ENCODE data around the gene LRFN2. TPM values are rescaled to one million over a fixed set of nuclear protein-coding genes. Genes with fewer than 3 reads are reported as not detected.
A peak's percentile ranks its signal among the peaks of the same experiment; 100 is the strongest.

The LRFN2 gene
- total and polyA plus RNA-seq, 4 donors, result 0.01 to 0.06 TPM; not detected in 2

DNA sequence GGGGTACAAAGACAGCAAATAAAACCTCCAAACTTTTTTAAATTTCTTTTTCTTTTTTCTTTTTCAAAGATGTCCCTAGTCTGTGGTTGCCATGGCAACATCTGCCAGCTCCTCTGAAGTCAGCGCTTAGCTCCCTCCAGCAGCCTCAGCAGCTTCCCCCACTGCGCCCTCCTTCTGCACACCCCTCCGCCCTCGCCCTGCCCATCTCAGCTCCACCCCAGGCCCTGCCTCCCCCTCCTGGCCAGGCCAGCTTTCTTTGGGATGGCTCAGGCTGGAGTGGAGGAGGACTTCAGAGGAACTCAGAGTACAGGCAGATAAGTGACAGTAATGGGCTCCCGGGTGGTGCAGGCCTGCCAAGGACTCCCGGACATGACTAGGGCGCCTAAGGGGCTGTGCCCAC is 104.6 kb downstream of the LRFN2 start:
- H3K4me1 ChIP-seq (ENCODE audit: control insufficient read depth in 5 of 5, insufficient read depth in 5 of 5, low read length in 5 of 5), result peaks cover 0 to 9% (median 0%) of the 10 kb centered on the region in 5 donors
- no peak overlapping the region for H3K27ac ChIP-seq (ENCODE audit: low read depth in 1 of 2, low read length in 1 of 2)
- DNase-seq (peak; percentile 37 to 44 (median 40)), ATAC-seq (ENCODE audit: insufficient read depth, low FRiP score) (no peak)
- no peaks in the 10 kb centered on the region for H3K36me3 ChIP-seq (ENCODE audit: control insufficient read depth in 4 of 4, insufficient read depth in 4 of 4, low read length in 4 of 4)
- no peak overlapping the region for H3K4me3 ChIP-seq
- TF ChIP-seq, protein P1, sequence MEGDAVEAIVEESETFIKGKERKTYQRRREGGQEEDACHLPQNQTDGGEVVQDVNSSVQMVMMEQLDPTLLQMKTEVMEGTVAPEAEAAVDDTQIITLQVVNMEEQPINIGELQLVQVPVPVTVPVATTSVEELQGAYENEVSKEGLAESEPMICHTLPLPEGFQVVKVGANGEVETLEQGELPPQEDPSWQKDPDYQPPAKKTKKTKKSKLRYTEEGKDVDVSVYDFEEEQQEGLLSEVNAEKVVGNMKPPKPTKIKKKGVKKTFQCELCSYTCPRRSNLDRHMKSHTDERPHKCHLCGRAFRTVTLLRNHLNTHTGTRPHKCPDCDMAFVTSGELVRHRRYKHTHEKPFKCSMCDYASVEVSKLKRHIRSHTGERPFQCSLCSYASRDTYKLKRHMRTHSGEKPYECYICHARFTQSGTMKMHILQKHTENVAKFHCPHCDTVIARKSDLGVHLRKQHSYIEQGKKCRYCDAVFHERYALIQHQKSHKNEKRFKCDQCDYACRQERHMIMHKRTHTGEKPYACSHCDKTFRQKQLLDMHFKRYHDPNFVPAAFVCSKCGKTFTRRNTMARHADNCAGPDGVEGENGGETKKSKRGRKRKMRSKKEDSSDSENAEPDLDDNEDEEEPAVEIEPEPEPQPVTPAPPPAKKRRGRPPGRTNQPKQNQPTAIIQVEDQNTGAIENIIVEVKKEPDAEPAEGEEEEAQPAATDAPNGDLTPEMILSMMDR (IDR thresholded peaks at IDR 0.05; ENCODE audit: control extremely low read depth, extremely low read depth), result no peak
- no peaks in the 10 kb centered on the region for H3K27me3 ChIP-seq (ENCODE audit: control insufficient read depth in 3 of 3, insufficient read depth in 3 of 3, low read length in 2 of 3)
- no peak overlapping the region for H3K9ac ChIP-seq (ENCODE audit: insufficient read depth in 1 of 2, low read length in 2 of 2)
- no peaks in the 10 kb centered on the region for H3K9me3 ChIP-seq (ENCODE audit: control insufficient read depth in 4 of 4, insufficient read depth in 3 of 4, low read length in 3 of 4)
- 63 to 77% methylated on average over 7 of the region's 7 CpGs for WGBS, 2 donors

DNA sequence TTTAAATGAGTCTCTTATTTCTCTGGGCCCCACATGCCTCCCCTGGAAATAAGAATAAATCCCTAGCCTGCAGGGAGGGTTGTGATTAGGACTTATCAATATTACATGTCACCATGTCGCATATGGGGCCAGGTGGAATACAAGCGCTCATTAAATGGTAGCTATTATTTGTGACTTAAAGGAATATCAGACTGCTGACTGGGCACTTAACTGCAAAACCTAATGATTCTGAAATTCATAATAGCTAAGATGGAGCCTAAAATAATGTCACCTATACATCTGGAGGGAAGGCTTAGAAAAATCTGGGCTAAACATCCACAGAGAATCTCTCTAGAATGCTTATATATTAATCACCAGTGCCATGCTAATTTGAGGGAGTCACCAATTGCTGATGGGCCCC is 106.5 kb downstream of the LRFN2 start:
- DNase-seq (no peak), ATAC-seq (ENCODE audit: insufficient read depth, low FRiP score) (no peak)
- TF ChIP-seq, protein P1 (IDR thresholded peaks at IDR 0.05; ENCODE audit: control extremely low read depth, extremely low read depth), result no peak
- Histone ChIP-seq H3K4me3 (no peak overlapping the region), H3K27me3 (ENCODE audit: control insufficient read depth in 3 of 3, insufficient read depth in 3 of 3, low read length in 2 of 3) (no peaks in the 10 kb centered on the region), H3K27ac (ENCODE audit: low read depth in 1 of 2, low read length in 1 of 2) (no peak overlapping the region), H3K9ac (ENCODE audit: insufficient read depth in 1 of 2, low read length in 2 of 2) (no peak overlapping the region), H3K9me3 (ENCODE audit: control insufficient read depth in 4 of 4, insufficient read depth in 3 of 4, low read length in 3 of 4) (no peaks in the 10 kb centered on the region), H3K36me3 (ENCODE audit: control insufficient read depth in 4 of 4, insufficient read depth in 4 of 4, low read length in 4 of 4) (no peaks in the 10 kb centered on the region), H3K4me1 (ENCODE audit: control insufficient read depth in 5 of 5, insufficient read depth in 5 of 5, low read length in 5 of 5) (peaks cover 0 to 13% (median 0%) of the 10 kb centered on the region in 5 donors)
- 95 to 98% methylated on average over 2 of the region's 2 CpGs for WGBS, 2 donors

DNA sequence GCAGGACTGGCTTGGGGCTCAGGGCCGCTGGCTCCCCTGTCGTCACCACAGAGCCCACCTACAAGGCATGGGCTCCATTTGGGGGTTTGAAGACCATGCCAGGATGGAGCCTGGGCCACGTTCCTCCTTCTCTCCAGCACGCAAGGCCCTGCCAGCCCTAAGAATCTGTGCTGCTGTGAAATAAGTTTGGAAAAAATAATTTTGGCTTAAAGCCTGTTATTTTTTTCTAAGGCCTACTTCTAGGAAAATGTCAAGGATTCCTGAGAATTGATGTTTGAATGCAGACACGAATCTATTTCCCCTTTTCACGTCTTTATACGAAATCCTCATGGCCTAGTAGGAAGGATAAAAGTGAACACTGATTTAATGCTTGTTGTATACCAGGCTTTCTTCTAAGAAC is 107.5 kb downstream of the LRFN2 start:
- Histone ChIP-seq H3K27me3 (ENCODE audit: control insufficient read depth in 3 of 3, insufficient read depth in 3 of 3, low read length in 2 of 3) (no peaks in the 10 kb centered on the region), H3K9me3 (ENCODE audit: control insufficient read depth in 4 of 4, insufficient read depth in 3 of 4, low read length in 3 of 4) (no peaks in the 10 kb centered on the region), H3K4me3 (no peak overlapping the region), H3K27ac (ENCODE audit: low read depth in 1 of 2, low read length in 1 of 2) (no peak overlapping the region), H3K4me1 (ENCODE audit: control insufficient read depth in 5 of 5, insufficient read depth in 5 of 5, low read length in 5 of 5) (peaks cover 0 to 8% (median 0%) of the 10 kb centered on the region in 5 donors), H3K36me3 (ENCODE audit: control insufficient read depth in 4 of 4, insufficient read depth in 4 of 4, low read length in 4 of 4) (no peaks in the 10 kb centered on the region), H3K9ac (ENCODE audit: insufficient read depth in 1 of 2, low read length in 2 of 2) (no peak overlapping the region)
- no peak for ATAC-seq (ENCODE audit: insufficient read depth, low FRiP score)
- peak in 2 of 3 donors; percentile 29 to 43 for DNase-seq
- 61 to 66% methylated on average over 7 of the region's 7 CpGs for WGBS, 2 donors
- TF ChIP-seq, protein P1 (IDR thresholded peaks at IDR 0.05; ENCODE audit: control extremely low read depth, extremely low read depth), result no peak

Data from lung (tissue), 12 donors.